Thyroid gland (tissue), 4 donors: ENCODE data around the gene CSAD. TPM values are rescaled to one million over a fixed set of nuclear protein-coding genes. Genes with fewer than 3 reads are reported as not detected.
"Not testable (repeated sequence)": the region's sequence is repeated elsewhere in the genome, so short reads cannot be mapped to it uniquely, and the experiment has no call there.

ENCODE experiments used
- DNase-seq, 2 donors: peaks; one replicate each; pipeline ENCODE4 v3.0.0-alpha.2; 2019
- H3K27ac ChIP-seq, 3 donors: fragments of 200-600 bp; sonication (generic); 1 replicate in 2 of 3; 2 replicates in 1 of 3; pipeline ENCODE4 v1.5.1; 2016 to 2019; ENCODE audit warnings: mild to moderate bottlenecking in 1 of 3, moderate library complexity in 1 of 3
- H3K27me3 ChIP-seq: fragments of 200-600 bp; sonication (generic); one replicate; pipeline ENCODE4 v1.5.1; 2019
- H3K36me3 ChIP-seq, 2 donors: fragments of 200-600 bp; sonication (generic); one replicate each; pipeline ENCODE4 v1.5.1; 2016 to 2019
- H3K4me1 ChIP-seq, 2 donors: fragments of 200-600 bp; sonication (generic); one replicate each; pipeline ENCODE4 v1.5.1; 2017 to 2019
- H3K4me3 ChIP-seq, 3 donors: fragments of 200-600 bp; sonication (generic); replicated peaks in 1 of 3; 1 replicate in 2 of 3; 2 replicates in 1 of 3; pipeline ENCODE4 v1.5.1; 2016; ENCODE audit warnings: mild to moderate bottlenecking in 1 of 3
- H3K9me3 ChIP-seq: fragments of 200-600 bp; sonication (generic); one replicate; pipeline ENCODE4 v1.5.1; 2017
- CTCF ChIP-seq, 6 experiments: fragments of 200-600 bp in 3 of 6; fragments of 450-650 bp in 3 of 6; sonication (generic) in 3 of 6; IDR thresholded peaks; one replicate each; pipeline ENCODE4 v1.5.1; 2016 to 2019; ENCODE audit warnings: antibody characterized with exemption in 6 of 6, mild to moderate bottlenecking in 2 of 6, inconsistent platforms in 1 of 6, moderate library complexity in 1 of 6
- POLR2A ChIP-seq, 2 donors: fragments of 450-650 bp; IDR thresholded peaks; one replicate each; pipeline ENCODE4 v1.6.1; 2017; ENCODE audit warnings: antibody characterized with exemption in 2 of 2, mild to moderate bottlenecking in 2 of 2, moderate library complexity in 1 of 2
- WGBS, 2 donors: methylation state at CpG; one replicate each; pipeline ENCODE4 v1.1.5; 2017; 5-methylcytosine and 5-hydroxymethylcytosine counted together
- intact Hi-C: fragments of 100-400 bp; cut with DNase I; formaldehyde crosslinking; loops from one replicate; pipeline ENCODE4 v1.15.1; 2023
- total RNA-seq, 4 donors: library from RNA; depleted of rRNA; stranded (reverse); fragments of >200 nt; gene quantifications; one replicate each; pipeline ENCODE4 v1.2.3, GENCODE V29; 2016

CSAD gene
- total RNA-seq, 4 donors from 2014 or later, result 20.6 to 39.7 (median 25.2) TPM

GRCh38 chr12:53181935-53182334, 1.2 kb upstream of the CSAD start:
- 69 to 83% methylated on average over 2 of the region's 2 CpGs for WGBS, 2 donors
- H3K4me3 ChIP-seq, result peak overlapping the region in 1 of 3 donors; percentile 77
- H3K27me3 ChIP-seq, result no peaks in the 10 kb centered on the region
- TF ChIP-seq POLR2A (IDR thresholded peaks at IDR 0.05), result no peak
- no peak for TF ChIP-seq CTCF (IDR thresholded peaks at IDR 0.05)
- H3K4me1 ChIP-seq, result peaks cover 22 to 28% of the 10 kb centered on the region in 2 donors
- peaks cover 44 to 49% of the 10 kb centered on the region in 2 donors for H3K36me3 ChIP-seq
- H3K9me3 ChIP-seq, result no peaks in the 10 kb centered on the region
- peak overlapping the region in 1 of 3 donors; percentile 95 for H3K27ac ChIP-seq
- intact Hi-C loops, result no loop called here
- DNase-seq, result no peak

- peaks cover 35 to 41% of the 10 kb centered on the region in 2 donors for H3K36me3 ChIP-seq
- no peak for TF ChIP-seq CTCF (IDR thresholded peaks at IDR 0.05)
- no peak for TF ChIP-seq POLR2A (IDR thresholded peaks at IDR 0.05)
- H3K9me3 ChIP-seq, result no peaks in the 10 kb centered on the region
- WGBS, 2 donors, result 1 to 2% methylated on average over 18 to 22 of the region's 57 CpGs
- DNase-seq, result peak; percentile 79 to 82
- H3K27me3 ChIP-seq, result no peaks in the 10 kb centered on the region
- H3K27ac ChIP-seq, result peak overlapping the region; percentile 87 to 95 (median 93)
- H3K4me3 ChIP-seq, result peak overlapping the region; percentile 13 to 77 (median 52)
- intact Hi-C loops, result no loop called here
- H3K4me1 ChIP-seq, result peaks cover 22 to 28% of the 10 kb centered on the region in 2 donors
These were observed 363 bp upstream of the CSAD start for GRCh38 chr12:53180931-53181645.

GRCh38 chr12:53179687-53180219, 972 bp downstream of the CSAD start:
- 17 to 18% methylated on average over 12 of the region's 12 CpGs for WGBS, 2 donors
- peaks cover 22 to 28% of the 10 kb centered on the region in 2 donors for H3K4me1 ChIP-seq
- peak overlapping the region in 2 of 3 donors; percentile 40 to 77 for H3K4me3 ChIP-seq
- TF ChIP-seq POLR2A (IDR thresholded peaks at IDR 0.05) (no peak), CTCF (IDR thresholded peaks at IDR 0.05) (no peak)
- H3K9me3 ChIP-seq, result no peaks in the 10 kb centered on the region
- intact Hi-C loops, result no loop called here
- peak in 1 of 2 donors; percentile 44 for DNase-seq
- peak overlapping the region; percentile 87 to 95 (median 93) for H3K27ac ChIP-seq
- H3K27me3 ChIP-seq, result no peaks in the 10 kb centered on the region
- peaks cover 22 to 27% of the 10 kb centered on the region in 2 donors for H3K36me3 ChIP-seq

- Histone ChIP-seq H3K36me3 (peaks cover 17 to 20% of the 10 kb centered on the region in 2 donors), H3K4me1 (peaks cover 22 to 28% of the 10 kb centered on the region in 2 donors)
- H3K9me3 ChIP-seq, H3K27me3 ChIP-seq, DNase-seq, intact Hi-C loops, H3K27ac ChIP-seq, H3K4me3 ChIP-seq: not testable (repeated sequence)
- 94 to 95% methylated on average over 14 of the region's 14 CpGs for WGBS, 2 donors
These were observed 1.9 kb downstream of the CSAD start for GRCh38 chr12:53178803-53179202.

- H3K36me3 ChIP-seq, intact Hi-C loops, H3K4me3 ChIP-seq, H3K27me3 ChIP-seq, H3K27ac ChIP-seq, H3K9me3 ChIP-seq, DNase-seq: not testable (repeated sequence)
- peaks cover 13 to 16% of the 10 kb centered on the region in 2 donors for H3K4me1 ChIP-seq
- 90 to 92% methylated on average over 6 of the region's 6 CpGs for WGBS, 2 donors
These were observed 3.3 kb downstream of the CSAD start for GRCh38 chr12:53177447-53177846.

GRCh38 chr12:53176750-53177149, 4.0 kb downstream of the CSAD start:
- DNase-seq, result no peak
- no peak for TF ChIP-seq CTCF (IDR thresholded peaks at IDR 0.05)
- no peak for TF ChIP-seq POLR2A (IDR thresholded peaks at IDR 0.05)
- Histone ChIP-seq H3K27ac (no peak overlapping the region), H3K27me3 (no peaks in the 10 kb centered on the region), H3K4me3 (no peak overlapping the region), H3K36me3 (peaks cover 1 to 4% of the 10 kb centered on the region in 2 donors), H3K9me3 (no peaks in the 10 kb centered on the region), H3K4me1 (peaks cover 6 to 9% of the 10 kb centered on the region in 2 donors)
- intact Hi-C loops, result no loop called here
- WGBS, 2 donors, result 98 to 99% methylated on average over 3 of the region's 3 CpGs
